Erythroblast (primary cell): Measurements from ENCODE around the gene CDH13.

ENCODE experiments used
- DNase-seq, 2 experiments: peaks; one replicate each; lab custom pipeline; 2025; lab: John Stamatoyannopoulos, UW
- GATA1 ChIP-seq: IDR thresholded peaks from 2 replicates; pipeline ENCODE4 v1.6.1; 2011; ENCODE audit warnings: low read depth, mild to moderate bottlenecking, control low read depth, low read length, moderate library complexity
- POLR2A ChIP-seq: IDR thresholded peaks from 2 replicates; pipeline ENCODE4 v1.6.1; 2011; ENCODE audit warnings: mild to moderate bottlenecking, low read length

CDH13 gene

GRCh38 chr16:82703871-82704768, 77.4 kb downstream of the CDH13 start:
- no peak for TF ChIP-seq GATA1

GRCh38 chr16:82709987-82710386, 83.2 kb downstream of the CDH13 start:
- no peak for TF ChIP-seq POLR2A
- TF ChIP-seq GATA1: no peak
- no peak for DNase-seq

More at GRCh38 chr16:82703871-82704768, 77.4 kb downstream of the CDH13 start:
- no peak for DNase-seq

- no peak for DNase-seq
- TF ChIP-seq GATA1 (no peak), POLR2A (no peak)
Observed at GRCh38 chr16:82713778-82714177, 87.0 kb downstream of the CDH13 start.

- TF ChIP-seq POLR2A (no peak), GATA1 (no peak)
- DNase-seq: no peak
Observed at GRCh38 chr16:82715160-82715559, 88.4 kb downstream of the CDH13 start.

- TF ChIP-seq POLR2A (no peak), GATA1 (no peak)
- no peak for DNase-seq
Observed at GRCh38 chr16:82715833-82716232, 89.1 kb downstream of the CDH13 start.

GRCh38 chr16:82716361-82716855, 89.6 kb downstream of the CDH13 start:
- no peak for TF ChIP-seq GATA1
- no peak for TF ChIP-seq POLR2A
- DNase-seq: no peak

- DNase-seq: no peak
- TF ChIP-seq POLR2A (no peak), GATA1 (no peak)
Observed at GRCh38 chr16:82720414-82720813, 93.6 kb downstream of the CDH13 start.

- DNase-seq: no peak
- TF ChIP-seq GATA1 (no peak), POLR2A (no peak)
Observed at GRCh38 chr16:82726306-82726705, 99.5 kb downstream of the CDH13 start.

- DNase-seq: no peak
- no peak for TF ChIP-seq GATA1
- no peak for TF ChIP-seq POLR2A
Observed at GRCh38 chr16:82728901-82729300, 102.1 kb downstream of the CDH13 start.

- TF ChIP-seq POLR2A (no peak), GATA1 (no peak)
- DNase-seq: no peak
Observed at GRCh38 chr16:82730901-82731300, 104.1 kb downstream of the CDH13 start.

- TF ChIP-seq POLR2A (no peak), GATA1 (no peak)
Observed at GRCh38 chr16:82732461-82732860, 105.7 kb downstream of the CDH13 start.

GRCh38 chr16:82735186-82735585, 108.4 kb downstream of the CDH13 start:
- TF ChIP-seq POLR2A: no peak
- no peak for TF ChIP-seq GATA1
- DNase-seq: no peak

More at GRCh38 chr16:82732461-82732860, 105.7 kb downstream of the CDH13 start:
- no peak for DNase-seq

- no peak for DNase-seq
- no peak for TF ChIP-seq POLR2A
- no peak for TF ChIP-seq GATA1
Observed at GRCh38 chr16:82735673-82736091, 108.9 kb downstream of the CDH13 start.

- TF ChIP-seq POLR2A (no peak), GATA1 (no peak)
- no peak for DNase-seq
Observed at GRCh38 chr16:82736224-82736623, 109.5 kb downstream of the CDH13 start.

- TF ChIP-seq POLR2A (no peak), GATA1 (no peak)
- DNase-seq: no peak
Observed at GRCh38 chr16:82738699-82739098, 111.9 kb downstream of the CDH13 start.
